ENCODE results near the gene TP53I11.
A peak's percentile ranks its signal among the peaks of the same experiment; 100 is the strongest.

DNA sequence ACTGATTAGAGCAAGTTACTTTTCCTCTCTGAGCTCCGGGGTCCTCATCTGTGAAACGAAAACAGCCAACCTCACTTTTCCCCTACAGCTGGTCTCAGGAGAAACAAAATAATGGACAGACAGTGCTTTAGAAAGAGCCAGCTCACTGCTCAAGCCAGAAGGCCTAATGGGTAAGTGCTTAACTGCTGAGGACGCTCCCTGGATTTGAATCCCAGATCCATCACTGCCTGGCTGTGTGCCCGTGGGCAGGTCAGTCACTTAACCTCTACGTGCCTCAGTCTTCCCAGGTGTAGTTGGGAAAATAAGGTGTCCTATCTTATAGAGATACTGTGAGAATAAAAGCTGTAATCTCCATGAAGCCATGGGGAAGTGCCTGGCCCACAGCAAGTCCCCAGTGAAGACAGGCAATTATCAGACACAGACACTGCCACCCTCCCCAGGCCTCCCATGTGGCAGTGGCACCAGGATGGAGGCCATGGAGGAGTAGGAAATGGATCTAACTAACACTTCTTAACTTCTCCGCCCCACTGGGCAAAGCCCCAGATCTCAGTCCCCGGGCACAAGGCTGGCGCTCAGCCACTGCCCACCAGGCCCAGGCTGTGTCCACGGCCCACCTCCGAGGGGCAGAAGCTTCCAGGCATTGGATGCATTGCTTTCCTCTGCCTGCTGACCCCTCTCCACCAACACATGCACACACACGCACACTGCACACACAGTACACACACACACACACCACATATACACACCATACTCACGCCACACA, 9.2 kb downstream of the TP53I11 start:
- TF ChIP-seq, protein P1, sequence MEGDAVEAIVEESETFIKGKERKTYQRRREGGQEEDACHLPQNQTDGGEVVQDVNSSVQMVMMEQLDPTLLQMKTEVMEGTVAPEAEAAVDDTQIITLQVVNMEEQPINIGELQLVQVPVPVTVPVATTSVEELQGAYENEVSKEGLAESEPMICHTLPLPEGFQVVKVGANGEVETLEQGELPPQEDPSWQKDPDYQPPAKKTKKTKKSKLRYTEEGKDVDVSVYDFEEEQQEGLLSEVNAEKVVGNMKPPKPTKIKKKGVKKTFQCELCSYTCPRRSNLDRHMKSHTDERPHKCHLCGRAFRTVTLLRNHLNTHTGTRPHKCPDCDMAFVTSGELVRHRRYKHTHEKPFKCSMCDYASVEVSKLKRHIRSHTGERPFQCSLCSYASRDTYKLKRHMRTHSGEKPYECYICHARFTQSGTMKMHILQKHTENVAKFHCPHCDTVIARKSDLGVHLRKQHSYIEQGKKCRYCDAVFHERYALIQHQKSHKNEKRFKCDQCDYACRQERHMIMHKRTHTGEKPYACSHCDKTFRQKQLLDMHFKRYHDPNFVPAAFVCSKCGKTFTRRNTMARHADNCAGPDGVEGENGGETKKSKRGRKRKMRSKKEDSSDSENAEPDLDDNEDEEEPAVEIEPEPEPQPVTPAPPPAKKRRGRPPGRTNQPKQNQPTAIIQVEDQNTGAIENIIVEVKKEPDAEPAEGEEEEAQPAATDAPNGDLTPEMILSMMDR (IDR thresholded peaks at IDR 0.05 in 8 of 11, conservative IDR thresholded peaks at IDR 0.05 in 3 of 11) = no peak
- peak in 1 of 3 donors; percentile 28 for TF ChIP-seq POLR2AphosphoS5 (IDR thresholded peaks at IDR 0.05)

Data from spleen (tissue), 7 donors.